GM23338 (cell line): ENCODE results near the gene GSAP. TPM values are rescaled to one million over a fixed set of nuclear protein-coding genes. Genes with fewer than 3 reads are reported as not detected.

Experiments
- ATAC-seq: fragments of 200-7000 bp; cut with Tn5 transposase; 3 replicates; pipeline ENCODE4 v1.9.1; 2020
- DNase-seq: peaks from one replicate; pipeline ENCODE4 v3.0.0-alpha.2; 2015; ENCODE audit warnings: low spot score
- H2AFZ ChIP-seq: fragments of 200-600 bp; sonication (generic); 2 replicates; pipeline ENCODE4 v1.8.0; 2016; ENCODE audit warnings: antibody characterized with exemption, mild to moderate bottlenecking, moderate library complexity
- H3F3A ChIP-seq: fragments of 200-600 bp; sonication (generic); replicated peaks from 2 replicates; pipeline ENCODE4 v1.8.0; 2017; ENCODE audit warnings: antibody characterized with exemption, mixed run types, low read depth
- H3K27ac ChIP-seq: fragments of 200-600 bp; sonication (generic); 2 replicates; pipeline ENCODE4 v1.6.1; 2016; ENCODE audit warnings: low read depth
- H3K27me3 ChIP-seq: fragments of 200-600 bp; sonication (generic); 2 replicates; pipeline ENCODE4 v1.8.0; 2016; ENCODE audit warnings: mild to moderate bottlenecking, mixed run types, moderate library complexity; ENCODE audit not compliant: insufficient read depth
- H3K36me3 ChIP-seq: fragments of 200-600 bp; sonication (generic); 2 replicates; pipeline ENCODE4 v1.8.0; 2016; ENCODE audit warnings: mild to moderate bottlenecking; ENCODE audit not compliant: insufficient read depth
- H3K4me1 ChIP-seq: fragments of 200-600 bp; sonication (generic); 2 replicates; pipeline ENCODE4 v1.8.0; 2016; ENCODE audit warnings: mild to moderate bottlenecking, moderate library complexity; ENCODE audit not compliant: insufficient read depth
- H3K4me2 ChIP-seq: fragments of 200-600 bp; sonication (generic); 2 replicates; pipeline ENCODE4 v1.7.1; 2017; ENCODE audit warnings: mixed run types
- H3K4me3 ChIP-seq: fragments of 200-600 bp; sonication (generic); 2 replicates; pipeline ENCODE4 v1.6.1; 2016; ENCODE audit warnings: mixed run types
- H3K79me2 ChIP-seq: fragments of 200-600 bp; sonication (generic); replicated peaks from 2 replicates; pipeline ENCODE4 v1.8.0; 2017; ENCODE audit warnings: mild to moderate bottlenecking; ENCODE audit not compliant: insufficient read depth
- H3K9me2 ChIP-seq: fragments of 200-600 bp; sonication (generic); 2 replicates; pipeline ENCODE4 v1.8.0; 2017; ENCODE audit not compliant: insufficient read depth
- H4K20me1 ChIP-seq: fragments of 200-600 bp; sonication (generic); replicated peaks from 2 replicates; pipeline ENCODE4 v1.8.0; 2017; ENCODE audit warnings: mild to moderate bottlenecking; ENCODE audit not compliant: insufficient read depth
- H3K27ac Mint-ChIP-seq: 2 replicates; pipeline ENCODE4 v1.8.0; 2020; ENCODE audit warnings: inconsistent platforms, mild to moderate bottlenecking, moderate library complexity, mixed read lengths
- H3K27me3 Mint-ChIP-seq: 3 replicates; pipeline ENCODE4 v1.8.0; 2022; ENCODE audit warnings: low read depth, mild to moderate bottlenecking, moderate library complexity, mixed read lengths, inconsistent platforms; ENCODE audit not compliant: insufficient read depth, poor library complexity
- H3K36me3 Mint-ChIP-seq: 3 replicates; pipeline ENCODE4 v1.8.0; 2021; ENCODE audit warnings: low read depth, mild to moderate bottlenecking, inconsistent platforms, moderate library complexity, mixed read lengths
- H3K4me1 Mint-ChIP-seq: 3 replicates; pipeline ENCODE4 v1.8.0; 2020; ENCODE audit warnings: mild to moderate bottlenecking, inconsistent platforms, mixed read lengths
- H3K4me3 Mint-ChIP-seq: 3 replicates; pipeline ENCODE4 v1.8.0; 2021; ENCODE audit warnings: moderate library complexity, mild to moderate bottlenecking, inconsistent platforms, mixed read lengths
- H3K9me3 Mint-ChIP-seq: 3 replicates; pipeline ENCODE4 v1.8.0; 2020; ENCODE audit warnings: moderate library complexity, mild to moderate bottlenecking, inconsistent platforms, mixed read lengths
- CREB1 ChIP-seq: fragments of 250-450 bp; sonication (Bioruptor Pico); IDR thresholded peaks from 2 replicates; pipeline ENCODE4 v1.5.0; 2020; ENCODE audit warnings: low read depth, mild to moderate bottlenecking, moderate library complexity
- EZH2 ChIP-seq: fragments of 200-600 bp; sonication (generic); IDR thresholded peaks from one replicate; pipeline ENCODE4 v1.8.0; 2017; ENCODE audit warnings: antibody characterized with exemption, mild to moderate bottlenecking, low read depth; ENCODE audit not compliant: unreplicated experiment
- EZH2phosphoT487 ChIP-seq: fragments of 200-600 bp; sonication (generic); IDR thresholded peaks from one replicate; pipeline ENCODE4 v1.8.1; 2018; ENCODE audit warnings: antibody characterized with exemption; ENCODE audit not compliant: unreplicated experiment
- JUNB ChIP-seq: IDR thresholded peaks from one replicate; pipeline ENCODE4 v1.6.1; 2016; ENCODE audit warnings: antibody characterized with exemption; ENCODE audit not compliant: unreplicated experiment
- NANOG ChIP-seq: IDR thresholded peaks from 2 replicates; pipeline ENCODE4 v1.6.1; 2016; ENCODE audit warnings: antibody characterized with exemption, borderline replicate concordance
- POLR2AphosphoS5 ChIP-seq: IDR thresholded peaks from 2 replicates; pipeline ENCODE4 v1.6.1; 2016; ENCODE audit warnings: antibody characterized with exemption, low read depth
- STAT1 ChIP-seq: IDR thresholded peaks from one replicate; pipeline ENCODE4 v1.6.1; 2016; ENCODE audit warnings: antibody characterized with exemption; ENCODE audit not compliant: unreplicated experiment
- ZNF114 ChIP-seq: fragments of 250-450 bp; sonication (Bioruptor Pico); IDR thresholded peaks from 2 replicates; pipeline ENCODE4 v1.5.0; 2020; ENCODE audit warnings: mild to moderate bottlenecking, moderate library complexity
- polyA plus RNA-seq: library from polyadenylated mRNA; unstranded; fragments of >200 nt; fragmentation: Nextera tagmentation; extraction: Ambion mirVana; gene quantifications from 2 replicates; pipeline ENCODE4 v1.2.1, GENCODE V29; 2016
- total RNA-seq: library from RNA; depleted of rRNA; stranded (reverse); fragments of >200 nt; shearing (Covaris generic); gene quantifications from 2 replicates; pipeline ENCODE4 v1.2.3, GENCODE V29; 2014
- TF ChIP-seq, protein P1 (sequence below): fragments of 250-450 bp; sonication (Bioruptor Pico); IDR thresholded peaks from 2 replicates; pipeline ENCODE4 v1.5.0; 2020; ENCODE audit warnings: mild to moderate bottlenecking, moderate library complexity
- TF ChIP-seq, protein P2 (sequence below): IDR thresholded peaks from 2 replicates; pipeline ENCODE4 v1.6.1; 2016; ENCODE audit warnings: antibody characterized with exemption
- TF ChIP-seq, protein P3 (sequence below), 2 experiments: fragments of 200-600 bp in 1 of 2; sonication (generic) in 1 of 2; conservative IDR thresholded peaks; 2 replicates each; pipeline versions ENCODE4 v1.5.1 to v1.6.1; 2016 to 2017; ENCODE audit warnings: antibody characterized with exemption in 2 of 2, low read depth in 2 of 2, mild to moderate bottlenecking in 2 of 2, moderate library complexity in 1 of 2
- TF ChIP-seq, protein P4 (sequence below): IDR thresholded peaks from one replicate; pipeline ENCODE4 v1.6.1; 2018; ENCODE audit warnings: antibody characterized with exemption; ENCODE audit not compliant: unreplicated experiment

Gene GSAP
- total and polyA plus RNA-seq, 2 experiments from 2014 or later = 0.63 to 1.1 TPM

DNA sequence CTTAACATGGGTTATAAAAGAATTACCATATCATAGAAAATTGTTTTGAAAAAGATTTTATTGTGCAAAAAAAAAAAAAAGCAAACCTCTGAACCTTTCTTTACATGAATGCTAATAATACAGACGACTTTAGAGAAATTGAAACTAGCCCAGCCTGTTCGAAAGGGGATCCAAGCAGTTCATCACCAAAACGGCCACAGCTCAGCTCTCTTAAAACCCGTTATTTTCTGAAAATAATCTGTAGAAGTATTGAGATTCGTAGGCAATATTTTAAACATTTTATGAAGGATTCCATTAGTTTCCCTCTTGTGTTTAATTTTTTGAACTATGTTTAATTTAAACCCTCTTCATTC lies 9.9 kb upstream of the GSAP start:
- Mint-ChIP-seq H3K27ac (peak overlapping the region; percentile 25), H3K4me1 (peaks cover 59% of the 10 kb centered on the region), H3K4me3 (peak overlapping the region; percentile 47), H3K27me3 (peaks cover 11% of the 10 kb centered on the region), H3K36me3 (no peaks in the 10 kb centered on the region), H3K9me3 (no peaks in the 10 kb centered on the region)
- peak overlapping the region; percentile 0; the same call in 1 of the 2 replicates for H3K4me3 ChIP-seq
- no peak for TF ChIP-seq CREB1 (CRISPR knock-in tag)
- TF ChIP-seq ZNF114 (CRISPR knock-in tag) = no peak
- TF ChIP-seq EZH2 = no peak
- TF ChIP-seq, protein P1, sequence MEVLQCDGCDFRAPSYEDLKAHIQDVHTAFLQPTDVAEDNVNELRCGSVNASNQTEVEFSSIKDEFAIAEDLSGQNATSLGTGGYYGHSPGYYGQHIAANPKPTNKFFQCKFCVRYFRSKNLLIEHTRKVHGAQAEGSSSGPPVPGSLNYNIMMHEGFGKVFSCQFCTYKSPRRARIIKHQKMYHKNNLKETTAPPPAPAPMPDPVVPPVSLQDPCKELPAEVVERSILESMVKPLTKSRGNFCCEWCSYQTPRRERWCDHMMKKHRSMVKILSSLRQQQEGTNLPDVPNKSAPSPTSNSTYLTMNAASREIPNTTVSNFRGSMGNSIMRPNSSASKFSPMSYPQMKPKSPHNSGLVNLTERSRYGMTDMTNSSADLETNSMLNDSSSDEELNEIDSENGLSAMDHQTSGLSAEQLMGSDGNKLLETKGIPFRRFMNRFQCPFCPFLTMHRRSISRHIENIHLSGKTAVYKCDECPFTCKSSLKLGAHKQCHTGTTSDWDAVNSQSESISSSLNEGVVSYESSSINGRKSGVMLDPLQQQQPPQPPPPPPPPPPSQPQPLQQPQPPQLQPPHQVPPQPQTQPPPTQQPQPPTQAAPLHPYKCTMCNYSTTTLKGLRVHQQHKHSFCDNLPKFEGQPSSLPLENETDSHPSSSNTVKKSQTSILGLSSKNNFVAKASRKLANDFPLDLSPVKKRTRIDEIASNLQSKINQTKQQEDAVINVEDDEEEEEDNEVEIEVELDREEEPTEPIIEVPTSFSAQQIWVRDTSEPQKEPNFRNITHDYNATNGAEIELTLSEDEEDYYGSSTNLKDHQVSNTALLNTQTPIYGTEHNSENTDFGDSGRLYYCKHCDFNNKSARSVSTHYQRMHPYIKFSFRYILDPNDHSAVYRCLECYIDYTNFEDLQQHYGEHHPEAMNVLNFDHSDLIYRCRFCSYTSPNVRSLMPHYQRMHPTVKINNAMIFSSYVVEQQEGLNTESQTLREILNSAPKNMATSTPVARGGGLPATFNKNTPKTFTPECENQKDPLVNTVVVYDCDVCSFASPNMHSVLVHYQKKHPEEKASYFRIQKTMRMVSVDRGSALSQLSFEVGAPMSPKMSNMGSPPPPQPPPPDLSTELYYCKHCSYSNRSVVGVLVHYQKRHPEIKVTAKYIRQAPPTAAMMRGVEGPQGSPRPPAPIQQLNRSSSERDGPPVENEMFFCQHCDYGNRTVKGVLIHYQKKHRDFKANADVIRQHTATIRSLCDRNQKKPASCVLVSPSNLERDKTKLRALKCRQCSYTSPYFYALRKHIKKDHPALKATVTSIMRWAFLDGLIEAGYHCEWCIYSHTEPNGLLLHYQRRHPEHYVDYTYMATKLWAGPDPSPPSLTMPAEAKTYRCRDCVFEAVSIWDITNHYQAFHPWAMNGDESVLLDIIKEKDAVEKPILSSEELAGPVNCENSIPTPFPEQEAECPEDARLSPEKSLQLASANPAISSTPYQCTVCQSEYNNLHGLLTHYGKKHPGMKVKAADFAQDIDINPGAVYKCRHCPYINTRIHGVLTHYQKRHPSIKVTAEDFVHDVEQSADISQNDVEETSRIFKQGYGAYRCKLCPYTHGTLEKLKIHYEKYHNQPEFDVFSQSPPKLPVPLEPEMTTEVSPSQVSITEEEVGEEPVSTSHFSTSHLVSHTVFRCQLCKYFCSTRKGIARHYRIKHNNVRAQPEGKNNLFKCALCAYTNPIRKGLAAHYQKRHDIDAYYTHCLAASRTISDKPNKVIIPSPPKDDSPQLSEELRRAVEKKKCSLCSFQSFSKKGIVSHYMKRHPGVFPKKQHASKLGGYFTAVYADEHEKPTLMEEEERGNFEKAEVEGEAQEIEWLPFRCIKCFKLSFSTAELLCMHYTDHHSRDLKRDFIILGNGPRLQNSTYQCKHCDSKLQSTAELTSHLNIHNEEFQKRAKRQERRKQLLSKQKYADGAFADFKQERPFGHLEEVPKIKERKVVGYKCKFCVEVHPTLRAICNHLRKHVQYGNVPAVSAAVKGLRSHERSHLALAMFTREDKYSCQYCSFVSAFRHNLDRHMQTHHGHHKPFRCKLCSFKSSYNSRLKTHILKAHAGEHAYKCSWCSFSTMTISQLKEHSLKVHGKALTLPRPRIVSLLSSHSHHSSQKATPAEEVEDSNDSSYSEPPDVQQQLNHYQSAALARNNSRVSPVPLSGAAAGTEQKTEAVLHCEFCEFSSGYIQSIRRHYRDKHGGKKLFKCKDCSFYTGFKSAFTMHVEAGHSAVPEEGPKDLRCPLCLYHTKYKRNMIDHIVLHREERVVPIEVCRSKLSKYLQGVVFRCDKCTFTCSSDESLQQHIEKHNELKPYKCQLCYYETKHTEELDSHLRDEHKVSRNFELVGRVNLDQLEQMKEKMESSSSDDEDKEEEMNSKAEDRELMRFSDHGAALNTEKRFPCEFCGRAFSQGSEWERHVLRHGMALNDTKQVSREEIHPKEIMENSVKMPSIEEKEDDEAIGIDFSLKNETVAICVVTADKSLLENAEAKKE (CRISPR knock-in tag) = no peak
- TF ChIP-seq, protein P2, sequence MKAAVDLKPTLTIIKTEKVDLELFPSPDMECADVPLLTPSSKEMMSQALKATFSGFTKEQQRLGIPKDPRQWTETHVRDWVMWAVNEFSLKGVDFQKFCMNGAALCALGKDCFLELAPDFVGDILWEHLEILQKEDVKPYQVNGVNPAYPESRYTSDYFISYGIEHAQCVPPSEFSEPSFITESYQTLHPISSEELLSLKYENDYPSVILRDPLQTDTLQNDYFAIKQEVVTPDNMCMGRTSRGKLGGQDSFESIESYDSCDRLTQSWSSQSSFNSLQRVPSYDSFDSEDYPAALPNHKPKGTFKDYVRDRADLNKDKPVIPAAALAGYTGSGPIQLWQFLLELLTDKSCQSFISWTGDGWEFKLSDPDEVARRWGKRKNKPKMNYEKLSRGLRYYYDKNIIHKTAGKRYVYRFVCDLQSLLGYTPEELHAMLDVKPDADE = no peak
- no peak for TF ChIP-seq NANOG
- TF ChIP-seq, protein P3, sequence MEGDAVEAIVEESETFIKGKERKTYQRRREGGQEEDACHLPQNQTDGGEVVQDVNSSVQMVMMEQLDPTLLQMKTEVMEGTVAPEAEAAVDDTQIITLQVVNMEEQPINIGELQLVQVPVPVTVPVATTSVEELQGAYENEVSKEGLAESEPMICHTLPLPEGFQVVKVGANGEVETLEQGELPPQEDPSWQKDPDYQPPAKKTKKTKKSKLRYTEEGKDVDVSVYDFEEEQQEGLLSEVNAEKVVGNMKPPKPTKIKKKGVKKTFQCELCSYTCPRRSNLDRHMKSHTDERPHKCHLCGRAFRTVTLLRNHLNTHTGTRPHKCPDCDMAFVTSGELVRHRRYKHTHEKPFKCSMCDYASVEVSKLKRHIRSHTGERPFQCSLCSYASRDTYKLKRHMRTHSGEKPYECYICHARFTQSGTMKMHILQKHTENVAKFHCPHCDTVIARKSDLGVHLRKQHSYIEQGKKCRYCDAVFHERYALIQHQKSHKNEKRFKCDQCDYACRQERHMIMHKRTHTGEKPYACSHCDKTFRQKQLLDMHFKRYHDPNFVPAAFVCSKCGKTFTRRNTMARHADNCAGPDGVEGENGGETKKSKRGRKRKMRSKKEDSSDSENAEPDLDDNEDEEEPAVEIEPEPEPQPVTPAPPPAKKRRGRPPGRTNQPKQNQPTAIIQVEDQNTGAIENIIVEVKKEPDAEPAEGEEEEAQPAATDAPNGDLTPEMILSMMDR (conservative IDR thresholded peaks at IDR 0.05; ENCODE audit: low read depth in 2 of 2) = no peak
- TF ChIP-seq EZH2phosphoT487 = no peak
- TF ChIP-seq POLR2AphosphoS5 = no peak
- TF ChIP-seq STAT1 = no peak
- TF ChIP-seq, protein P4, sequence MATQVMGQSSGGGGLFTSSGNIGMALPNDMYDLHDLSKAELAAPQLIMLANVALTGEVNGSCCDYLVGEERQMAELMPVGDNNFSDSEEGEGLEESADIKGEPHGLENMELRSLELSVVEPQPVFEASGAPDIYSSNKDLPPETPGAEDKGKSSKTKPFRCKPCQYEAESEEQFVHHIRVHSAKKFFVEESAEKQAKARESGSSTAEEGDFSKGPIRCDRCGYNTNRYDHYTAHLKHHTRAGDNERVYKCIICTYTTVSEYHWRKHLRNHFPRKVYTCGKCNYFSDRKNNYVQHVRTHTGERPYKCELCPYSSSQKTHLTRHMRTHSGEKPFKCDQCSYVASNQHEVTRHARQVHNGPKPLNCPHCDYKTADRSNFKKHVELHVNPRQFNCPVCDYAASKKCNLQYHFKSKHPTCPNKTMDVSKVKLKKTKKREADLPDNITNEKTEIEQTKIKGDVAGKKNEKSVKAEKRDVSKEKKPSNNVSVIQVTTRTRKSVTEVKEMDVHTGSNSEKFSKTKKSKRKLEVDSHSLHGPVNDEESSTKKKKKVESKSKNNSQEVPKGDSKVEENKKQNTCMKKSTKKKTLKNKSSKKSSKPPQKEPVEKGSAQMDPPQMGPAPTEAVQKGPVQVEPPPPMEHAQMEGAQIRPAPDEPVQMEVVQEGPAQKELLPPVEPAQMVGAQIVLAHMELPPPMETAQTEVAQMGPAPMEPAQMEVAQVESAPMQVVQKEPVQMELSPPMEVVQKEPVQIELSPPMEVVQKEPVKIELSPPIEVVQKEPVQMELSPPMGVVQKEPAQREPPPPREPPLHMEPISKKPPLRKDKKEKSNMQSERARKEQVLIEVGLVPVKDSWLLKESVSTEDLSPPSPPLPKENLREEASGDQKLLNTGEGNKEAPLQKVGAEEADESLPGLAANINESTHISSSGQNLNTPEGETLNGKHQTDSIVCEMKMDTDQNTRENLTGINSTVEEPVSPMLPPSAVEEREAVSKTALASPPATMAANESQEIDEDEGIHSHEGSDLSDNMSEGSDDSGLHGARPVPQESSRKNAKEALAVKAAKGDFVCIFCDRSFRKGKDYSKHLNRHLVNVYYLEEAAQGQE = no peak
- TF ChIP-seq JUNB = no peak
- no peaks in the 10 kb centered on the region for H3K27me3 ChIP-seq
- peak; percentile 16; the same call in 2 of the 3 replicates for ATAC-seq
- H3K36me3 ChIP-seq = no peaks in the 10 kb centered on the region
- H3K9me2 ChIP-seq = no peaks in the 10 kb centered on the region
- peak overlapping the region; percentile 7 for H3K27ac ChIP-seq
- peak overlapping the region; percentile 4 for H3K4me2 ChIP-seq
- H3K79me2 ChIP-seq = no peaks in the 10 kb centered on the region
- no peaks in the 10 kb centered on the region for H3F3A ChIP-seq
- peaks cover 37% of the 10 kb centered on the region for H3K4me1 ChIP-seq
- DNase-seq = no peak
- H2AFZ ChIP-seq = no peak overlapping the region
- H4K20me1 ChIP-seq = no peaks in the 10 kb centered on the region
